22Rv1 (cell line): ENCODE results near the gene GATM.
"Not testable (repeated sequence)": the region's sequence is repeated elsewhere in the genome, so short reads cannot be mapped to it uniquely, and the experiment has no call there.

Experiments
- H3K27ac ChIP-seq: fragments of 450-650 bp; 2 replicates; pipeline ENCODE4 v1.5.1; 2017
- ZFX ChIP-seq: fragments of 450-650 bp; IDR thresholded peaks from 2 replicates; pipeline ENCODE4 v1.6.1; 2017; ENCODE audit warnings: antibody characterized with exemption, borderline replicate concordance
- TF ChIP-seq, protein P1 (sequence below): fragments of 450-650 bp; IDR thresholded peaks from 2 replicates; pipeline ENCODE4 v1.5.1; 2017; ENCODE audit warnings: mild to moderate bottlenecking

The GATM gene

GRCh38 chr15:45376300-45376928 lies 1.9 kb downstream of the GATM start:
- no peak overlapping the region for H3K27ac ChIP-seq
- TF ChIP-seq, protein P1, sequence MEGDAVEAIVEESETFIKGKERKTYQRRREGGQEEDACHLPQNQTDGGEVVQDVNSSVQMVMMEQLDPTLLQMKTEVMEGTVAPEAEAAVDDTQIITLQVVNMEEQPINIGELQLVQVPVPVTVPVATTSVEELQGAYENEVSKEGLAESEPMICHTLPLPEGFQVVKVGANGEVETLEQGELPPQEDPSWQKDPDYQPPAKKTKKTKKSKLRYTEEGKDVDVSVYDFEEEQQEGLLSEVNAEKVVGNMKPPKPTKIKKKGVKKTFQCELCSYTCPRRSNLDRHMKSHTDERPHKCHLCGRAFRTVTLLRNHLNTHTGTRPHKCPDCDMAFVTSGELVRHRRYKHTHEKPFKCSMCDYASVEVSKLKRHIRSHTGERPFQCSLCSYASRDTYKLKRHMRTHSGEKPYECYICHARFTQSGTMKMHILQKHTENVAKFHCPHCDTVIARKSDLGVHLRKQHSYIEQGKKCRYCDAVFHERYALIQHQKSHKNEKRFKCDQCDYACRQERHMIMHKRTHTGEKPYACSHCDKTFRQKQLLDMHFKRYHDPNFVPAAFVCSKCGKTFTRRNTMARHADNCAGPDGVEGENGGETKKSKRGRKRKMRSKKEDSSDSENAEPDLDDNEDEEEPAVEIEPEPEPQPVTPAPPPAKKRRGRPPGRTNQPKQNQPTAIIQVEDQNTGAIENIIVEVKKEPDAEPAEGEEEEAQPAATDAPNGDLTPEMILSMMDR, result no peak
- no peak for TF ChIP-seq ZFX

GRCh38 chr15:45375836-45376235 lies 2.5 kb downstream of the GATM start:
- no peak overlapping the region for H3K27ac ChIP-seq
- TF ChIP-seq, protein P1, result no peak
- no peak for TF ChIP-seq ZFX

DNA sequence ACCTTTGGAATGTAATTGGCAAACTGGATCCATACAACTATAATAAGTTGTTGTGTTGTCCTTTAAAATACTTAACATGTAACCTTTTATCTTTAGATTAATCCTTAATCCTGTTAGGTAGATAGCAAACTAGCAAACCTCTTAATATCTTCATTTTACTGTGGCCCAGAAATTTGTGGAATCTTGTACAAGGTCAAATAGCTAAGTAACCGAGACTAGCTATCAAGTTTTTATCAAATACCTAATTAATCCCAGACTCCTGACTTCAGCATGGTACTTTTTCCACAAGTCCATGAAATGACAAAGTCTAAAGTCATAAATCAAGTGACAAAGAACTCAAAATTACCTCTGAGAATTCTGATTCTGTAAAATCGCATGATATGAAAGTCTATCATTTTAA lies 4.4 kb downstream of the GATM start:
- H3K27ac ChIP-seq, result no peak overlapping the region
- TF ChIP-seq, protein P1, result no peak
- TF ChIP-seq ZFX, result no peak

DNA sequence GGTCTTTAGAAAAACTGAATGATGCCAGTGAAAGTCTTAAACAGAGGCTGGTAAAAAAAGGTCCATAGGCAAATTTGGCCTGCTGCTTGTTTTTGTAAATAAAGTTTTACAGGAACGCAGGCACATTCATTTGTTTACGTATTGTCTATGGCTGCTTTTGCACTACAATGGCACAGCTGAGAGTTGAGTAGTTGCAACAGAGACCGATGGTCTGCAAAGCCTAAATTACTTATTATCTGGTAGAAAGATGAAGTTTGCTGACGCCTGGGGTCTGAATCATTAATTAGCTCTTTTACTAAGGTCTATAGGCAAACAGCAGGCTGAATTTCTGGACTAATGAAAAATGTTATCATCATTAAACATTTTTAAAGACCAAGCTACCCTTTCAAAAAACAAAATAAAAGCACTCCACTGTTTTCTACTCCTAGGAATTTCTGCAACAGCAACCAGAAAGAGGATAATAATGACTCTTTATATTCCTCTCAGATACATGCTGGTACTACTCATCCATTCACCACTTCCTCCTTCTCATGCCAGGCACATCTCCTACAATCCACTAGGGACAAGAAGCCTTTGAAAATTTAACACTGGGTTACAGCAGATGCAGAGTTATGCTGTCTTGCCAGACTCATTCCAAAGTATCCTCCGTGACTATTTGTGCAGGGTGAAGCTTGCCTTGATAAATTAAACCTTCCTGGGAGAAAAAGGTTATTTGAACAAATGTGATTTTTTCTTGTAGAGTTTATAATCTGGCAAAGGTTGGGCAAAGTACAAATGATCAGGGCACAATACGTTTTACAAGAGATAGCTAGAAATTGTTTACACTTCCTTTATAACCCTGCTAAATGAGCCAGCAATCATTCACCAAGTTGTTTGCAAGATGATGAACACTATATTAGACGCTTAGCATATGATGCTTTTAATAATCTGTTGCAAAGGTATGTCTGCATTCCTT lies 6.0 kb downstream of the GATM start:
- TF ChIP-seq, protein P1, result peak; percentile 13
- no peak for TF ChIP-seq ZFX

DNA sequence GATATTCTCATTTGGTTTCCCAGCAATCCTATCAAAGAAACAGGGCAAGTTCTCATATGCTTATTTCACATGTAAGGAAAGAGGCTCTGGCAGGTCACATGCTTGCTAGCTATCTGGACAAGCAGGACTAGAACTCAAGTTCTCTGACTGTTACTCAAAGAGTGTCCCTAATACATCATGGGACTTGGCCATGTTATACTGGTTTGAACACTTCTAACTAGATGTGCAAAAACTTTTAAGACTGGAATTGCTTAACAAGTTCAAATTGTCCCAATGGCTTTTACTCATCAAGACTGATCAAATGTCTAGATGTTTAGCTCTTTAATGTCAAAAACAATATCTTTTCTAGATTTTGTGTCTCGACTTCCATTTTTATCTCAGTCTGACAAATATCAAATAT lies 6.8 kb downstream of the GATM start:
- no peak for TF ChIP-seq ZFX
- TF ChIP-seq, protein P1, result no peak
- no peak overlapping the region for H3K27ac ChIP-seq

More for the DNA sequence above, 6.0 kb downstream of the GATM start:
- H3K27ac ChIP-seq, result no peak overlapping the region

- H3K27ac ChIP-seq, result not testable (repeated sequence)
Measured at GRCh38 chr15:45370042-45370441, 8.3 kb downstream of the GATM start.

- H3K27ac ChIP-seq, result not testable (repeated sequence)
Measured at GRCh38 chr15:45367222-45367621, 11.1 kb downstream of the GATM start.

- no peak overlapping the region for H3K27ac ChIP-seq
- TF ChIP-seq, protein P1, result no peak
- no peak for TF ChIP-seq ZFX
Measured at GRCh38 chr15:45364271-45364670, 14.1 kb downstream of the GATM start.
